Liver (tissue), 9 donors: ENCODE measurements around the gene RASGRP4. TPM values are rescaled to one million over a fixed set of nuclear protein-coding genes. Genes with fewer than 3 reads are reported as not detected.
"Not testable (repeated sequence)": the region's sequence is repeated elsewhere in the genome, so short reads cannot be mapped to it uniquely, and the experiment has no call there.

Experiments
- DNase-seq: peaks from one replicate; pipeline ENCODE4 v3.0.0-alpha.2; 2017; ENCODE audit warnings: low spot score
- H3K27ac ChIP-seq, 2 donors: one replicate each; pipeline ENCODE4 v1.7.0; 2013; ENCODE audit warnings: inconsistent platforms in 2 of 2, low read length in 2 of 2, control low read depth in 1 of 2, low read depth in 1 of 2, mild to moderate bottlenecking in 1 of 2
- H3K27me3 ChIP-seq, 4 donors: one replicate each; pipeline versions ENCODE4 v1.6.1 to v1.7.0; 2013; ENCODE audit warnings: low read length in 3 of 4, inconsistent platforms in 1 of 4, mild to moderate bottlenecking in 1 of 4, moderate library complexity in 1 of 4; ENCODE audit not compliant: control insufficient read depth in 4 of 4, insufficient read depth in 4 of 4
- H3K36me3 ChIP-seq, 4 donors: one replicate each; pipeline versions ENCODE4 v1.6.1 to v1.7.0; 2013; ENCODE audit warnings: low read length in 3 of 4, mild to moderate bottlenecking in 3 of 4, low read depth in 1 of 4, moderate library complexity in 1 of 4; ENCODE audit not compliant: control insufficient read depth in 4 of 4, insufficient read depth in 3 of 4
- H3K4me1 ChIP-seq, 4 donors: one replicate each; pipeline versions ENCODE4 v1.6.1 to v1.7.0; 2013; ENCODE audit warnings: low read length in 3 of 4, mild to moderate bottlenecking in 3 of 4, moderate library complexity in 1 of 4; ENCODE audit not compliant: control insufficient read depth in 4 of 4, insufficient read depth in 4 of 4
- H3K4me3 ChIP-seq, 3 donors: one replicate each; pipeline versions ENCODE4 v1.6.1 to v1.7.0; 2013; ENCODE audit warnings: low read length in 3 of 3, control low read depth in 1 of 3, low read depth in 1 of 3, mild to moderate bottlenecking in 1 of 3
- H3K9ac ChIP-seq, 2 donors: one replicate each; pipeline ENCODE4 v1.7.0; 2013; ENCODE audit warnings: low read length in 2 of 2, mild to moderate bottlenecking in 2 of 2, moderate library complexity in 2 of 2, control low read depth in 1 of 2, low read depth in 1 of 2
- H3K9me3 ChIP-seq, 4 donors: one replicate each; pipeline versions ENCODE4 v1.6.1 to v1.7.0; 2013; ENCODE audit warnings: low read length in 3 of 4; ENCODE audit not compliant: control insufficient read depth in 4 of 4
- FOXA1 ChIP-seq: IDR thresholded peaks from 2 replicates; pipeline ENCODE4 v1.6.1; 2016; ENCODE audit warnings: antibody characterized with exemption
- FOXA2 ChIP-seq: IDR thresholded peaks from 2 replicates; pipeline ENCODE4 v1.6.1; 2016; ENCODE audit warnings: antibody characterized with exemption
- GABPA ChIP-seq, 2 donors: IDR thresholded peaks in 1 of 2; conservative IDR thresholded peaks in 1 of 2; 2 replicates each; pipeline ENCODE4 v1.6.1; 2016; ENCODE audit warnings: antibody characterized with exemption in 2 of 2, mild to moderate bottlenecking in 1 of 2, moderate library complexity in 1 of 2
- HNF4A ChIP-seq, 2 donors: conservative IDR thresholded peaks; 2 replicates each; pipeline ENCODE4 v1.6.1; 2016; ENCODE audit warnings: antibody characterized with exemption in 2 of 2, mild to moderate bottlenecking in 2 of 2
- HNF4G ChIP-seq: IDR thresholded peaks from 2 replicates; pipeline ENCODE4 v1.6.1; 2016; ENCODE audit warnings: antibody characterized with exemption
- JUND ChIP-seq, 2 donors: IDR thresholded peaks; 2 replicates each; pipeline ENCODE4 v1.6.1; 2016; ENCODE audit warnings: antibody characterized with exemption in 2 of 2
- NR2F2 ChIP-seq: IDR thresholded peaks from 2 replicates; pipeline ENCODE4 v1.6.1; 2016; ENCODE audit warnings: antibody characterized with exemption
- RAD21 ChIP-seq, 2 donors: IDR thresholded peaks; 2 replicates each; pipeline ENCODE4 v1.6.1; 2016; ENCODE audit warnings: antibody characterized with exemption in 2 of 2, mild to moderate bottlenecking in 2 of 2
- RXRA ChIP-seq, 2 donors: IDR thresholded peaks; 2 replicates each; pipeline ENCODE4 v1.6.1; 2017 to 2018; ENCODE audit warnings: antibody characterized with exemption in 2 of 2, mild to moderate bottlenecking in 1 of 2
- SP1 ChIP-seq: IDR thresholded peaks from 2 replicates; pipeline ENCODE4 v1.6.1; 2018; ENCODE audit warnings: antibody characterized with exemption, mild to moderate bottlenecking
- TAF1 ChIP-seq: conservative IDR thresholded peaks from 2 replicates; pipeline ENCODE4 v1.6.1; 2016; ENCODE audit warnings: antibody characterized with exemption, mild to moderate bottlenecking
- YY1 ChIP-seq: IDR thresholded peaks from 2 replicates; pipeline ENCODE4 v1.6.1; 2016; ENCODE audit warnings: antibody characterized with exemption, mild to moderate bottlenecking
- WGBS: extraction: QIAGEN DNeasy Blood & Tissue Kit; methylation state at CpG from one replicate; pipeline ENCODE4 v1.1.7; 2013; 5-methylcytosine and 5-hydroxymethylcytosine counted together
- polyA plus RNA-seq, 2 donors: library from polyadenylated mRNA; stranded (reverse) in 1 of 2; unstranded in 1 of 2; fragments of 200-250 nt in 1 of 2; fragments of >200 nt in 1 of 2; fragmentation: Nextera tagmentation in 1 of 2; extraction: Ambion mirVana in 1 of 2; gene quantifications; one replicate each; pipeline versions ENCODE4 v1.2.1 to v1.2.3, GENCODE V29; 2013 to 2015
- total RNA-seq, 2 donors: library from RNA; depleted of rRNA; stranded (reverse); fragments of >200 nt; gene quantifications; one replicate each; pipeline ENCODE4 v1.2.3, GENCODE V29; 2014
- TF ChIP-seq, protein P1 (sequence below): IDR thresholded peaks from 2 replicates; pipeline ENCODE4 v1.6.1; 2016; ENCODE audit warnings: antibody characterized with exemption, mild to moderate bottlenecking
- TF ChIP-seq, protein P2 (sequence below): IDR thresholded peaks from 2 replicates; pipeline ENCODE4 v1.6.1; 2016; ENCODE audit warnings: antibody characterized with exemption
- TF ChIP-seq, protein P3 (sequence below): IDR thresholded peaks from 2 replicates; pipeline ENCODE4 v1.6.1; 2016; ENCODE audit warnings: antibody characterized with exemption
- TF ChIP-seq, protein P4 (sequence below): IDR thresholded peaks from 2 replicates; pipeline ENCODE4 v1.6.1; 2016; ENCODE audit warnings: antibody characterized with exemption
- donor health status: healthy.
- donor health status: healthy.
- donor health status: healthy.
- donor health status: healthy.
- donor health status: healthy.

RASGRP4 gene
- total and polyA plus RNA-seq, 4 donors = 0.60 to 2.4 (median 1.6) TPM

DNA sequence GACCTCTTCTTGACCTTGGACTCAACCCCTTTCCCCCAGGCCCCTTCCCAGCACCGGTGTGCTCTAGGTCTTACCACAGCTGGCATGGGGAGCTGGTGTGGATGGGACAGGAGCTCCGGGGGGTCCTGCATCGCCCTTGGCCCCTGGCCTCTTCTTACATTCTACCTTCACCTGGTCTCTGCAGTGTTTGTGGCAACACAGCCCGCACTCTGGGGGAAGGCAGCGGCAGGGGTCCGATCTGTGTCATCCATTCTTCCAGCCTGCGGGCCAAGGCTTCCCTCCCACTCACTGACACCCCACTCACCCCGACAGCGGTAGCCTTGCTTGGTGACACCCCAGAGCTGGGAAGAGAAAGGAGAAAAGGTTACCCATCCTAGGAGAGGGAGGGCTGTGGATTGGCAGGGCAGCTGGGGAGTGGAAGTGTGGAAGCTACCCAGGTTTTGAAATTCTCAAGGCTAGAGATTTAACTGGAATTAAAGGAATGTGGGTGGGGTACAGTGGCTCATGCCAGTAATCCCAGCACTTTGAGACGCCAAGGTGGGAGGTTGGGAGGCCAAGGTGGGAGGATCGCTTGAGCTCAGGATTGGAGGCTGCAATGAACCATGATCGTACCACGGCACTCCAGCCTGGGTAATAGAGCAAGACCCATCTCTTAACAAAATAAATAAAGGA is 14.8 kb downstream of the RASGRP4 start (continued):
- TF ChIP-seq, protein P1, sequence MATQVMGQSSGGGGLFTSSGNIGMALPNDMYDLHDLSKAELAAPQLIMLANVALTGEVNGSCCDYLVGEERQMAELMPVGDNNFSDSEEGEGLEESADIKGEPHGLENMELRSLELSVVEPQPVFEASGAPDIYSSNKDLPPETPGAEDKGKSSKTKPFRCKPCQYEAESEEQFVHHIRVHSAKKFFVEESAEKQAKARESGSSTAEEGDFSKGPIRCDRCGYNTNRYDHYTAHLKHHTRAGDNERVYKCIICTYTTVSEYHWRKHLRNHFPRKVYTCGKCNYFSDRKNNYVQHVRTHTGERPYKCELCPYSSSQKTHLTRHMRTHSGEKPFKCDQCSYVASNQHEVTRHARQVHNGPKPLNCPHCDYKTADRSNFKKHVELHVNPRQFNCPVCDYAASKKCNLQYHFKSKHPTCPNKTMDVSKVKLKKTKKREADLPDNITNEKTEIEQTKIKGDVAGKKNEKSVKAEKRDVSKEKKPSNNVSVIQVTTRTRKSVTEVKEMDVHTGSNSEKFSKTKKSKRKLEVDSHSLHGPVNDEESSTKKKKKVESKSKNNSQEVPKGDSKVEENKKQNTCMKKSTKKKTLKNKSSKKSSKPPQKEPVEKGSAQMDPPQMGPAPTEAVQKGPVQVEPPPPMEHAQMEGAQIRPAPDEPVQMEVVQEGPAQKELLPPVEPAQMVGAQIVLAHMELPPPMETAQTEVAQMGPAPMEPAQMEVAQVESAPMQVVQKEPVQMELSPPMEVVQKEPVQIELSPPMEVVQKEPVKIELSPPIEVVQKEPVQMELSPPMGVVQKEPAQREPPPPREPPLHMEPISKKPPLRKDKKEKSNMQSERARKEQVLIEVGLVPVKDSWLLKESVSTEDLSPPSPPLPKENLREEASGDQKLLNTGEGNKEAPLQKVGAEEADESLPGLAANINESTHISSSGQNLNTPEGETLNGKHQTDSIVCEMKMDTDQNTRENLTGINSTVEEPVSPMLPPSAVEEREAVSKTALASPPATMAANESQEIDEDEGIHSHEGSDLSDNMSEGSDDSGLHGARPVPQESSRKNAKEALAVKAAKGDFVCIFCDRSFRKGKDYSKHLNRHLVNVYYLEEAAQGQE = no peak

DNA sequence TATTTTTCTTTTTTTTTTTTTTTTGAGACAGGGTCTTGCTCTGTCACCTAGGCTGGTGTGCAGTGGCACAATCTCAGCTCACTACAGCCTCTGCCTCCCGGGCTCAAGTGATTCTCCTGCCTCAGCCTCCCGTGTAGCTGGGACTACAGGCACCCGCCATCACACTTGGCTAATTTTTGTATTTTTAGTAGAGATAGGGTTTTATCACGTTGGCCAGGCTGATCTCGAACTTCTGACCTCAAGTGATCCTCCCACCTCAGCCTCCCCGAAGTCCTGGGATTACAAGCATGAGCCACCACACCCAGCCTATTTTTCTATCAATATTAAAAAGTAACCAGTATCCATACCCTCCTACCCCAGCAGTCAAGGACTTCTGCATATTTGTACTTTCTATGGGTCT is 15.6 kb downstream of the RASGRP4 start:
- not testable (repeated sequence) for DNase-seq, H3K36me3 ChIP-seq, H3K4me1 ChIP-seq, H3K27ac ChIP-seq, H3K27me3 ChIP-seq, H3K9me3 ChIP-seq, H3K4me3 ChIP-seq, H3K9ac ChIP-seq
- 82% methylated on average over 6 of the region's 6 CpGs for WGBS

DNA sequence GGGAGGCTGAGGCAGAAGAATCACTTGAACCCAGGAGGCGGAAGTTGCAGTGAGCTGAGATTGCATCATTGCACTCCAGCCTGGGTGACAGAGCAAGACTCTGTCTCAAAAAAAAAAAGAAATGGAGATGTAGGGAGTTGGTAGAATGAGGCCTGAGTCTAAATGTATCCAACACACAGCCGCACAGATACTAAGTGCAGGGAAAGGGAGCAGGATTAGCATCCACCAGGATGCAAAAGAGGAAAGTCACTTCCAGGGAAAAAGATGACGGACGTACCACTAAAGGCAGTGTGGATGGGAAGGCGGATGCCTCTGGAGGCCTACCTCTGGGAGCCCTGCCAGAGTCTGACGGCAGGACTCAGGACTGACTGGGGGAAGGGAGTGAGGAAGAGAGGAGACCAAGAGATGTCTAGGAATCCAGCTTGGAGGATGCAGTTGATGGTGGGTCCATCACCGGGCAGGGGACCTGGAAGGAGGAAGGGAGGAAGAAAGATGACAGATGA is 16.3 kb downstream of the RASGRP4 start:
- TF ChIP-seq, protein P2, sequence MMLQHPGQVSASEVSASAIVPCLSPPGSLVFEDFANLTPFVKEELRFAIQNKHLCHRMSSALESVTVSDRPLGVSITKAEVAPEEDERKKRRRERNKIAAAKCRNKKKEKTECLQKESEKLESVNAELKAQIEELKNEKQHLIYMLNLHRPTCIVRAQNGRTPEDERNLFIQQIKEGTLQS = no peak
- no peak for TF ChIP-seq HNF4G
- no peak for TF ChIP-seq YY1
- no peak for TF ChIP-seq HNF4A (conservative IDR thresholded peaks at IDR 0.05)
- no peak for TF ChIP-seq RXRA (IDR thresholded peaks at IDR 0.05)
- no peak for TF ChIP-seq NR2F2
- TF ChIP-seq FOXA1 = no peak
- TF ChIP-seq, protein P3, sequence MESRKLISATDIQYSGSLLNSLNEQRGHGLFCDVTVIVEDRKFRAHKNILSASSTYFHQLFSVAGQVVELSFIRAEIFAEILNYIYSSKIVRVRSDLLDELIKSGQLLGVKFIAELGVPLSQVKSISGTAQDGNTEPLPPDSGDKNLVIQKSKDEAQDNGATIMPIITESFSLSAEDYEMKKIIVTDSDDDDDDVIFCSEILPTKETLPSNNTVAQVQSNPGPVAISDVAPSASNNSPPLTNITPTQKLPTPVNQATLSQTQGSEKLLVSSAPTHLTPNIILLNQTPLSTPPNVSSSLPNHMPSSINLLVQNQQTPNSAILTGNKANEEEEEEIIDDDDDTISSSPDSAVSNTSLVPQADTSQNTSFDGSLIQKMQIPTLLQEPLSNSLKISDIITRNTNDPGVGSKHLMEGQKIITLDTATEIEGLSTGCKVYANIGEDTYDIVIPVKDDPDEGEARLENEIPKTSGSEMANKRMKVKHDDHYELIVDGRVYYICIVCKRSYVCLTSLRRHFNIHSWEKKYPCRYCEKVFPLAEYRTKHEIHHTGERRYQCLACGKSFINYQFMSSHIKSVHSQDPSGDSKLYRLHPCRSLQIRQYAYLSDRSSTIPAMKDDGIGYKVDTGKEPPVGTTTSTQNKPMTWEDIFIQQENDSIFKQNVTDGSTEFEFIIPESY = no peak
- TF ChIP-seq, protein P4, sequence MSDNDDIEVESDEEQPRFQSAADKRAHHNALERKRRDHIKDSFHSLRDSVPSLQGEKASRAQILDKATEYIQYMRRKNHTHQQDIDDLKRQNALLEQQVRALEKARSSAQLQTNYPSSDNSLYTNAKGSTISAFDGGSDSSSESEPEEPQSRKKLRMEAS = no peak
- no peak for TF ChIP-seq TAF1
- no peak for TF ChIP-seq RAD21 (IDR thresholded peaks at IDR 0.05)
- TF ChIP-seq JUND (IDR thresholded peaks at IDR 0.05) = no peak
- TF ChIP-seq GABPA (IDR thresholded peaks at IDR 0.05 in 1 of 2, conservative IDR thresholded peaks at IDR 0.05 in 1 of 2) = no peak
- no peak for TF ChIP-seq SP1
- TF ChIP-seq FOXA2 = no peak
- Histone ChIP-seq H3K4me1 (no peaks in the 10 kb centered on the region), H3K27me3 (no peaks in the 10 kb centered on the region), H3K36me3 (peaks cover 0 to 6% (median 2%) of the 10 kb centered on the region in 4 donors), H3K27ac (no peak overlapping the region), H3K9me3 (no peaks in the 10 kb centered on the region), H3K9ac (no peak overlapping the region), H3K4me3 (no peak overlapping the region)
- DNase-seq = no peak
- WGBS = 58% methylated on average over 7 of the region's 7 CpGs
